Measurements from ENCODE around the gene TUNAR. TPM values are rescaled to one million over a fixed set of nuclear protein-coding genes. Genes with fewer than 3 reads are reported as not detected.

TUNAR gene
- total and polyA plus RNA-seq, 2 of the 4 experiments (the other 2 are of a cell fraction): not detected

GRCh38 chr14:95943699-95944098 lies 67.1 kb downstream of the TUNAR start:
- ChIA-PET POLR2A (ENCODE audit: unreplicated experiment) (no interaction called here), CTCF (no interaction called here)
- H2AK5ac ChIP-seq (ENCODE audit: low read depth, low read length): no peak overlapping the region
- H4K8ac ChIP-seq (ENCODE audit: low read depth in 2 of 2, low read length in 2 of 2): no peak overlapping the region
- no peak overlapping the region for H3K18ac ChIP-seq (ENCODE audit: low read depth, low read length)
- 17% methylated on average over 2 of the region's 4 CpGs; no CpG with 5 or more reads in 1 of the 2 experiments for WGBS, 2 experiments (ENCODE audit: extremely low coverage in 2 of 2, insufficient read length in 1 of 2)
- ATAC-seq (ENCODE audit: low read depth): no peak
- TF ChIP-seq, protein P1, sequence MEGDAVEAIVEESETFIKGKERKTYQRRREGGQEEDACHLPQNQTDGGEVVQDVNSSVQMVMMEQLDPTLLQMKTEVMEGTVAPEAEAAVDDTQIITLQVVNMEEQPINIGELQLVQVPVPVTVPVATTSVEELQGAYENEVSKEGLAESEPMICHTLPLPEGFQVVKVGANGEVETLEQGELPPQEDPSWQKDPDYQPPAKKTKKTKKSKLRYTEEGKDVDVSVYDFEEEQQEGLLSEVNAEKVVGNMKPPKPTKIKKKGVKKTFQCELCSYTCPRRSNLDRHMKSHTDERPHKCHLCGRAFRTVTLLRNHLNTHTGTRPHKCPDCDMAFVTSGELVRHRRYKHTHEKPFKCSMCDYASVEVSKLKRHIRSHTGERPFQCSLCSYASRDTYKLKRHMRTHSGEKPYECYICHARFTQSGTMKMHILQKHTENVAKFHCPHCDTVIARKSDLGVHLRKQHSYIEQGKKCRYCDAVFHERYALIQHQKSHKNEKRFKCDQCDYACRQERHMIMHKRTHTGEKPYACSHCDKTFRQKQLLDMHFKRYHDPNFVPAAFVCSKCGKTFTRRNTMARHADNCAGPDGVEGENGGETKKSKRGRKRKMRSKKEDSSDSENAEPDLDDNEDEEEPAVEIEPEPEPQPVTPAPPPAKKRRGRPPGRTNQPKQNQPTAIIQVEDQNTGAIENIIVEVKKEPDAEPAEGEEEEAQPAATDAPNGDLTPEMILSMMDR (conservative IDR thresholded peaks at IDR 0.05; ENCODE audit: low read depth, low read length): no peak
- TF ChIP-seq MAZ (IDR thresholded peaks at IDR 0.05; ENCODE audit: borderline replicate concordance, low read depth, low read length): no peak
- no peaks in the 10 kb centered on the region for H3K79me1 ChIP-seq (ENCODE audit: low read depth in 1 of 2, low read length in 2 of 2)
- BruUV-seq (replicated peaks): no TSS peak
- H4K91ac ChIP-seq (ENCODE audit: insufficient read depth, low read depth, low read length): no peak overlapping the region
- H2BK5ac ChIP-seq (ENCODE audit: low read depth, low read length, poor library complexity, severe bottlenecking): no peak overlapping the region
- no peak overlapping the region for H3K27ac ChIP-seq (ENCODE audit: insufficient read depth, low read length)
- no peak overlapping the region for H2AK9ac ChIP-seq (replicated peaks; ENCODE audit: low read depth, low read length, poor library complexity)
- H3K9ac ChIP-seq (ENCODE audit: low read depth, low read length): no peak overlapping the region
- no peaks in the 10 kb centered on the region for H3K4me1 ChIP-seq (ENCODE audit: control insufficient read depth, insufficient read depth, low read length)
- H2AFZ ChIP-seq (replicated peaks; ENCODE audit: low read length, poor library complexity): no peak overlapping the region
- dilution Hi-C loops (cut with HindIII; ENCODE audit: low sequenced_read_pairs, unreplicated experiment) (no loop called here), intact Hi-C loops (cut with micrococcal nuclease) (no loop called here), in situ Hi-C loops (cut with MboI; ENCODE audit: low sequenced_read_pairs) (no loop called here)
- H2BK15ac ChIP-seq (ENCODE audit: low read depth, low read length): no peak overlapping the region
- no peaks in the 10 kb centered on the region for H3K9me1 ChIP-seq (ENCODE audit: insufficient read depth, low read length)
- H3K27me3 ChIP-seq (ENCODE audit: control insufficient read depth, insufficient read depth, low read length): no peaks in the 10 kb centered on the region
- DNase-seq: no peak
- no peaks in the 10 kb centered on the region for H4K20me1 ChIP-seq (ENCODE audit: insufficient read depth, low read length)
- H3K9me3 ChIP-seq (ENCODE audit: control insufficient read depth, insufficient read depth, low read length): no peaks in the 10 kb centered on the region
- H2BK120ac ChIP-seq (ENCODE audit: low read depth, low read length): no peak overlapping the region
- no peak overlapping the region for H3K4me2 ChIP-seq (ENCODE audit: low read depth, low read length)
- H4K5ac ChIP-seq (ENCODE audit: low read depth, low read length): no peak overlapping the region
- H3K14ac ChIP-seq (replicated peaks; ENCODE audit: low read depth, low read length): no peak overlapping the region
- no peak overlapping the region for H3K56ac ChIP-seq (ENCODE audit: extremely low read depth, insufficient read depth, low read length)
- no peak overlapping the region for H3K4me3 ChIP-seq (ENCODE audit: insufficient read depth, low read depth, low read length)
- no peaks in the 10 kb centered on the region for H3K36me3 ChIP-seq (ENCODE audit: control insufficient read depth, insufficient read depth, low read length)
- no peak overlapping the region for H3K4ac ChIP-seq (ENCODE audit: low read depth, low read length)
- no peak overlapping the region for H3K23ac ChIP-seq (ENCODE audit: low read depth, low read length)
- H2BK20ac ChIP-seq (ENCODE audit: low read depth, low read length): no peak overlapping the region
